ENCODE data around the gene DHRS12.

Gene DHRS12

GRCh38 chr13:51807041-51807440 is 3.1 kb upstream of the DHRS12 start:
- no peak for DNase-seq (ENCODE audit: low read depth in 2 of 2)

- no peak for DNase-seq (ENCODE audit: low read depth in 2 of 2)
Observed at GRCh38 chr13:51806566-51806965, 2.6 kb upstream of the DHRS12 start.

- DNase-seq (ENCODE audit: low read depth in 2 of 2) = no peak
Observed at GRCh38 chr13:51805925-51806324, 2.0 kb upstream of the DHRS12 start.

GRCh38 chr13:51805313-51805712 is 1.4 kb upstream of the DHRS12 start:
- DNase-seq (ENCODE audit: low read depth in 2 of 2) = no peak

GRCh38 chr13:51804295-51805172 is 571 bp upstream of the DHRS12 start:
- no peak for DNase-seq (ENCODE audit: low read depth in 2 of 2)

GRCh38 chr13:51802631-51803418 is 1.1 kb downstream of the DHRS12 start:
- DNase-seq (ENCODE audit: low read depth in 2 of 2) = no peak

GRCh38 chr13:51801631-51802099 is 2.3 kb downstream of the DHRS12 start:
- DNase-seq (ENCODE audit: low read depth in 2 of 2) = no peak

GRCh38 chr13:51800486-51800885 is 3.5 kb downstream of the DHRS12 start:
- DNase-seq (ENCODE audit: low read depth in 2 of 2) = no peak

- DNase-seq (ENCODE audit: low read depth in 2 of 2) = no peak
Observed at GRCh38 chr13:51799261-51799660, 4.7 kb downstream of the DHRS12 start.

GRCh38 chr13:51797664-51798488 is 6.1 kb downstream of the DHRS12 start:
- peak; percentile 27 to 41 for DNase-seq (ENCODE audit: low read depth in 2 of 2)

- no peak for DNase-seq (ENCODE audit: low read depth in 2 of 2)
Observed at GRCh38 chr13:51796546-51796945, 7.4 kb downstream of the DHRS12 start.

GRCh38 chr13:51795419-51795818 is 8.5 kb downstream of the DHRS12 start:
- no peak for DNase-seq (ENCODE audit: low read depth in 2 of 2)

GRCh38 chr13:51794964-51795363 is 9.0 kb downstream of the DHRS12 start:
- DNase-seq (ENCODE audit: low read depth in 2 of 2) = no peak

- peak in 1 of 2 donors; percentile 35 for DNase-seq (ENCODE audit: low read depth in 2 of 2)
Observed at GRCh38 chr13:51793570-51794271, 10.2 kb downstream of the DHRS12 start.

GRCh38 chr13:51786425-51787265 is 17.3 kb downstream of the DHRS12 start:
- no peak for DNase-seq (ENCODE audit: low read depth in 2 of 2)

GRCh38 chr13:51785712-51786424 is 18.1 kb downstream of the DHRS12 start:
- no peak for DNase-seq (ENCODE audit: low read depth in 2 of 2)

- DNase-seq (ENCODE audit: low read depth in 2 of 2) = no peak
Observed at GRCh38 chr13:51784097-51784496, 19.9 kb downstream of the DHRS12 start.

GRCh38 chr13:51783428-51784094 is 20.4 kb downstream of the DHRS12 start:
- DNase-seq (ENCODE audit: low read depth in 2 of 2) = no peak

Measured in activated CD8-positive, alpha-beta memory T cell treated with anti-CD3 and anti-CD28 coated beads for 4 hours (primary cell).